Stimulated activated CD4-positive, alpha-beta T cell treated with anti-CD3 and anti-CD28 coated beads, Interleukin-2, amount 100 ng/mL, for 24 hours (primary cell): ENCODE results near the gene PDE8B.

Source experiments
- DNase-seq, 2 donors: peaks; one replicate each; pipeline ENCODE4 v3.0.0-alpha.2; 2020

Gene PDE8B

GRCh38 chr5:77409870-77410621 lies 199.6 kb downstream of the PDE8B start:
- DNase-seq, result no peak

GRCh38 chr5:77413049-77413448 lies 202.6 kb downstream of the PDE8B start:
- DNase-seq, result no peak

GRCh38 chr5:77418162-77418561 lies 207.7 kb downstream of the PDE8B start:
- no peak for DNase-seq

DNA sequence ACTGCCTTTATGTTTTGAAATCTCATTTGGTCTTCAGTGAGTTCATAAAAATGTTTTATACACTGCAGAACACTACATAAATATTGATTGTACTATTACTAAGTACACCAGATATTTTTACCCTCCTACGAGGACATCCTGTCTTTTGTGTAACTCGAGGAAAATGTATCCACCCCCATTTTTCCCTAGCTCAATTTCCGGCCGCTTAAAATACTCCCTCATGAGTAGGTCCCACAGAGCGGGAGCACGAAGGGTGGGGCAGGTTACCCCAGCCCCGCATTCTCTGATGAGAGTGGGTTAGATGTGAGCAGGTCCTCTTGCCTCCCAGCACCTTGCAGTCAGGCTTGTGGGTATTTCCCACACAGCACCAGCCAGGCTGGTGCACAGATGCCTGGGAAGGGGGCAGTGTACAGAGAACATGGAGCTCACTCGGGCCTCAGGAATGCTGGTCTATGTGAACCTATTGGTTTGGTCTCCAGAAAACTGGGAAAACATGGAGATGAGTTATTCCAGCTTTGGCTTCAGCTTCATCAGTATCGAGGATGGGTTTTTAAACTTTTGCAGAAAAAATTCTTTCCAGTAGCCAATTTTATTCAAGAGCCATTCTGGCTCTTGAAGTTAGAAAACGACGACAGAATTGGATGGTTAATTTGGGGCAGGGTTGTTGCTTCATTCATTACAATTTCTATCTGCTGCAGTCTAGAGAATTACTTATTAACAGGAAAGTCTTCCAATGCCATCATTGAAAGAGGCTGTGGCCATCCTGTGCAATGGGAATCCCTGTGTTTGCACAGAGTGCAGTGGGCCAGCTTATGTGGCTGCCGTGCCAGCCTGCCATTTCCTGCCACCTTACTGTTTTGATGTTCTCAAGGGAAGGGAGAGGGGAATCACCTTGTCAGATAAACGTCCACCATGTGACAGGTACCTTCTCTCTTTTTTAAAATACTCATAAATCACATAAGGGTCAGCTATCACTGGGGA lies 208.4 kb downstream of the PDE8B start:
- no peak for DNase-seq

GRCh38 chr5:77419644-77420582 lies 209.4 kb downstream of the PDE8B start:
- no peak for DNase-seq

DNA sequence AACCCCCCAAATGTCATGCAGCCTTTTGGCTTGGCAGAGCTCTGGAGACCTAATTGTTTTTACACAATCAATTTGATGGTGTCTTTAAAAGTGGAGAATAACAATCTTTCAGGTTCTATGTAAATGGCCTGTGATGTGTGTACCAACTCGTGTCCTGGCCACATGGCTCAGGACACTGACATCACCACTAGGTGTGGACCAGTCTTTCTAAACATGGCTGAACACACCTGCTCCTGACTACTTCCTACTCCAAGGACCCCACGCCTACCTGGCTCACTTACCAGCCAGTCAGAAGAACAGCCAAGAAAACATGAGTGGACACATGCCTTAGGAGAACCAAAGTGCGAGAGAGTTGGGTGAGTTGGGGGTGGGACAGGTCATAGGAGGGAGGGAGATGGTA lies 210.5 kb downstream of the PDE8B start:
- no peak for DNase-seq

GRCh38 chr5:77423022-77423750 lies 212.7 kb downstream of the PDE8B start:
- no peak for DNase-seq

GRCh38 chr5:77424921-77425320 lies 214.4 kb downstream of the PDE8B start:
- DNase-seq, result no peak

- no peak for DNase-seq
These were observed 214.9 kb downstream of the PDE8B start for GRCh38 chr5:77425420-77425819.

GRCh38 chr5:77425998-77426659 lies 215.6 kb downstream of the PDE8B start:
- DNase-seq, result no peak

- no peak for DNase-seq
These were observed 216.2 kb downstream of the PDE8B start for GRCh38 chr5:77426670-77427069.

DNA sequence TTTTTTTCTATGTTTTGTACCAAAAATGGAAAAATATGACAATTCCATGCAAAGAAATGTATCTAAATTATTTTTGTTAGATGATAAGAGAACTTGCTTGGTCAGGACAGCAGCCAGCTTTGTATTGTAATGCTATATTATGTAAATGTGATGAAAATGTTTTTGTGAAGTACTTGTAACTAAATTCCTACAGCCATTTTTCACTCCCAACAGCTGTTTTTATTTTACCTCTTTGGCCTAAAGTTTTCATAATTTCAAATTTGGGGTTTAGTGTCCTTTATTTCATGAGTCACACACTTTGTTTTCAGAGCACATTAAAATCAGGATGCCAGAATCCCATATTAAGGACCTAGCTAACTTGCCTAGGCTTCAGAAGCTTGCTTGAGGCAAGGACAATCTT lies 217.5 kb downstream of the PDE8B start:
- no peak for DNase-seq

DNA sequence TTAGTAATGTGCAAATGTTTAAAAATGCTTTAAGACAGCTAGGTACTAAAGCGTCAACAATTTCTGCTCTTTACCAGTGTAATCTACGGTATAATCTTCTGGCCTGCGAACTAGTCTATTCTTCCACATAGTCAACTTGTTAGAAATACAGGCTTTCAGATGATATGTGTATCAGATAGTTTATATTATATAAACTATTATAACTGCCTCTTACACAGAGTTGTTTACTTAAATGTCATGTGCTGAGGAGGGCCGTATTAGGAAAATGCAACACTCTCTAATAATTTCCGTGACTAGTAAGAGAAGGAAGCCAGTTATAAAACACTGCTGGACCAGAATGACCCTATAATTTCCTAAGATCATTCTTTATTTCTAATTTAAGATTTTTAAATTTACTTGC lies 218.0 kb downstream of the PDE8B start:
- DNase-seq, result no peak

GRCh38 chr5:77430726-77431125 lies 220.2 kb downstream of the PDE8B start:
- no peak for DNase-seq

DNA sequence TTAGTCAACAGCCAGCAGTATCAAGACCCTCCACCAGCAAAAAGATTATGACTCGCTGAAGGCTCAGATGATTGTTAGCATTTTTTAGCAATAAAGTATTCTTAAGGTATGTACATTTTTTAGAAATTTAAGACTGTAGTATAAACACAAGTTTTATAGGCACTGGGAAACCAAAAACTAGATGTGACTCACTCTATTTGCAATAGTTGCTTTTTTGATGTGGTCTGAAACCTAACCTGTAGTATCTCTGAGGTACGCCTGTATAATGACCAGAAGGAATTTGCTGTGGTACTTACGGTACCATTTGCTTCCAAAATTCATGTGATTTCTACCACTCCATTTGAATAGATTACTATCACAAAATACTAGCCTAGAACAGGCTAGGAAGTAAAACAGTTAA lies 220.8 kb downstream of the PDE8B start:
- DNase-seq, result no peak

DNA sequence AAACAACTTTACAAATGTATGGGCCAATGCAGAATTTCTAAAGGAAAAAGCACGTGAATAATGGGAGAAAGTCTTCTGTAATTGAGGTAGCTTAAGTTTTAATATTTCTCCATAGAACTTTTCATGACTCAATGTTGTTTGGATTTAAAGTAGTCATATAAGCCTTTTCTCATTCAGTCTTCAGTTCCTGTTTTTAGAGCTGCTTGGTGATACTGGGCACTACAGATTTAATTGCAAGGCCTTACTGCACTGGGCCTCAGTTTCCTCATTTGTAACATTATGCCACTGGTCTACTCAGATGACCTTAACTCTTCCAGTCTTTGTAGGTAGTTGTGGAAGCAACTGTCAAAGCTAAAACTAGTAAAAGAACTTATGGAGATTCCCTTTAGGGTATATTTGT lies 221.2 kb downstream of the PDE8B start:
- no peak for DNase-seq

- DNase-seq, result no peak
These were observed 226.7 kb downstream of the PDE8B start for GRCh38 chr5:77437194-77437593.

DNA sequence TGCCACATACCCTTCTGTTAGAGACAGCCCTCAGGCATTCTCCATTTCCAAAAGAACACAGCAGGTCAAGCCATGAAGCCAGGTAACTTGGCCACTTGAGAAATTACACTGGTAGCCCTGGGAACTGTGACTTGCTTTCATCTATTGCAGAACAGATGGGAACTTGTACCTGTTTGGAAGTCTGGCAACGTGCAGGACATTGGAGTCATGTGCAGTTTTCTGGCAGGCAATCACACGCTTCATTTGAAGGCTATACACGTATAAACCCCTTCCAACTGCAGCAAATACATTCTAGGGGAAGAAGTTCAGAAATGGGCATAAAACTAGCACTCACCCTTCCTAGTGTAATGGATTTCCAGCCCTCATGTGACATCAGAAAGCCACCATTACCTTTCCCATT lies 227.6 kb downstream of the PDE8B start:
- no peak for DNase-seq

- no peak for DNase-seq
These were observed 233.2 kb downstream of the PDE8B start for GRCh38 chr5:77443670-77444069.

DNA sequence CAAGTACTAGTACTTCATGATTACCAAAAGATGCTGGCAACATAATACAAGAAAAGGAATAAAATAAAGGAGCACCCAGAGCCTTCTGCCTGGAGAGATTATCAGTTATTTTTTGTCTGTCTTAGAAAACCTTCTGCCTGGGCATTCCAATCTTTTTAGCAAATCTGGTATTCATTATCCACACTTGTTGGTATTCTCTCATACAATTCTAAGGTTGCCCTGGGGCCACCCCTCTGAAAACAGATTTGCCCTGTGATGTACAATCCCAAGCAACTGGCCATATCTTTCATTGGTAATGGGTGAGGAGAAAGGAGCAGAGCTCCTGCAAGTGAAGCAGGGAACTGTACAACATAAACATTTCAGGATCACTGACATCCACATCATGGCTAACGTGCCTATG lies 233.9 kb downstream of the PDE8B start:
- DNase-seq, result no peak

DNA sequence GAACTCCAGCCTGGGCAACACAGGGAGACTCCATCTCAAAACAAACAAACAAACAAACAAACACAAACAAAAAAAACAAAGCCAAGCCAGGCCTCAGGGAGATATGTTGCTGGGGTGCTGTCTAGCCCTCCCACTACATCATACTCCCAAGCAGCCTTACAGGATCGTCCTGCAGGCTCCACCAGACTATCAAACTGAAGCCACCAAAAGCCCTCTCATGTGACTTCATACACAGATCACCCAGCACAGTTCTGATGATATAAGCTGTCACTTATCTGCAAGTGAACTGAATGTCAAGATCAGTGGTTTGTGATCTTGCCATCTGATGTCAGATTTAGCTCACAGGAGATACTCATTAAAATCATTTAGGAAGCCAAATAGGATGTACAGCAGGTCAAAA lies 238.4 kb downstream of the PDE8B start:
- no peak for DNase-seq

DNA sequence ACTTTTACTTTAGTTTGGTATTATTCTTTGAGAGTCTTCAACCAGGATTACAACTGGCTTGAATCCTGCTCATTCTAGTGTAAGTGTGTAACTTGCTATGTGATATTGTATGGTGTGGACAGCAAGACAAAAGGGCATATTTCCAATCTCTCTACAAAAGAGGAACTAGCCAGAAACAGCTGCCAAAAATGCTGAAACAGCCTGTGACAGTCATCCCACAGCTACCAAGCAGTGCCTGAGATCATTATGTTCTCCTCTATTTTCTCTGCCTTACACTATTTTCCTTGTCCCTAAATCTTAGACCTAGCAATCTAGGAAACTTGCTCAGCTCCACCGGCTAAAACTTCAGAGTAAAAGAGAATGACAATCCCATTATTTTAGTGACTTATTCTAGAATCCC lies 238.8 kb downstream of the PDE8B start:
- DNase-seq, result no peak
